Measurements from ENCODE around the gene MAP3K7. TPM values are rescaled to one million over a fixed set of nuclear protein-coding genes. Genes with fewer than 3 reads are reported as not detected.
"Not testable (repeated sequence)": the region's sequence is repeated elsewhere in the genome, so short reads cannot be mapped to it uniquely, and the experiment has no call there.

Gene MAP3K7
- total RNA-seq, 1 donor = 51.4 TPM

- TF ChIP-seq CTCF (IDR thresholded peaks at IDR 0.05; ENCODE audit: insufficient read depth, low read depth, low read length) = no peak
- no peak for DNase-seq (ENCODE audit: low read depth)
These were observed 5.7 kb downstream of the MAP3K7 start for GRCh38 chr6:90581146-90581545.

GRCh38 chr6:90578894-90579549 lies 7.8 kb downstream of the MAP3K7 start:
- DNase-seq (ENCODE audit: low read depth) = no peak
- no peak overlapping the region for H3K4me3 ChIP-seq (ENCODE audit: low read depth, low read length)
- TF ChIP-seq CTCF (IDR thresholded peaks at IDR 0.05; ENCODE audit: insufficient read depth, low read depth, low read length) = no peak

More at GRCh38 chr6:90581146-90581545, 5.7 kb downstream of the MAP3K7 start:
- no peak overlapping the region for H3K4me3 ChIP-seq (ENCODE audit: low read depth, low read length)

GRCh38 chr6:90575267-90575666 lies 11.6 kb downstream of the MAP3K7 start:
- H3K4me3 ChIP-seq (ENCODE audit: low read depth, low read length) = no peak overlapping the region
- TF ChIP-seq CTCF (IDR thresholded peaks at IDR 0.05; ENCODE audit: insufficient read depth, low read depth, low read length) = no peak
- no peak for DNase-seq (ENCODE audit: low read depth)

GRCh38 chr6:90574610-90575009 lies 12.3 kb downstream of the MAP3K7 start:
- peak; percentile 22 for TF ChIP-seq CTCF (IDR thresholded peaks at IDR 0.05; ENCODE audit: insufficient read depth, low read depth, low read length)
- H3K4me3 ChIP-seq (ENCODE audit: low read depth, low read length) = no peak overlapping the region
- DNase-seq (ENCODE audit: low read depth) = peak; percentile 57

GRCh38 chr6:90573624-90574023 lies 13.2 kb downstream of the MAP3K7 start:
- DNase-seq (ENCODE audit: low read depth) = no peak
- H3K4me3 ChIP-seq (ENCODE audit: low read depth, low read length) = no peak overlapping the region
- TF ChIP-seq CTCF (IDR thresholded peaks at IDR 0.05; ENCODE audit: insufficient read depth, low read depth, low read length) = no peak

- H3K4me3 ChIP-seq (ENCODE audit: low read depth, low read length) = no peak overlapping the region
- no peak for TF ChIP-seq CTCF (IDR thresholded peaks at IDR 0.05; ENCODE audit: insufficient read depth, low read depth, low read length)
- DNase-seq (ENCODE audit: low read depth) = no peak
These were observed 14.0 kb downstream of the MAP3K7 start for GRCh38 chr6:90572856-90573255.

GRCh38 chr6:90569223-90569622 lies 17.6 kb downstream of the MAP3K7 start:
- no peak overlapping the region for H3K4me3 ChIP-seq (ENCODE audit: low read depth, low read length)
- DNase-seq (ENCODE audit: low read depth) = no peak
- TF ChIP-seq CTCF (IDR thresholded peaks at IDR 0.05; ENCODE audit: insufficient read depth, low read depth, low read length) = no peak

GRCh38 chr6:90567682-90568081 lies 19.2 kb downstream of the MAP3K7 start:
- not testable (repeated sequence) for H3K4me3 ChIP-seq (ENCODE audit: low read depth, low read length); DNase-seq (ENCODE audit: low read depth)

GRCh38 chr6:90562341-90562740 lies 24.5 kb downstream of the MAP3K7 start:
- H3K4me3 ChIP-seq (ENCODE audit: low read depth, low read length); DNase-seq (ENCODE audit: low read depth): not testable (repeated sequence)

Measured in fibroblast of villous mesenchyme (primary cell).